Retinal pigment epithelial cell (primary cell): Measurements from ENCODE around the gene KLK7.

ENCODE experiments used
- DNase-seq: peaks from one replicate; pipeline ENCODE4 v3.0.0-alpha.2; 2010; ENCODE audit warnings: low read depth
- H3K4me3 ChIP-seq: 2 replicates; pipeline ENCODE4 v1.5.1; 2011; ENCODE audit warnings: mild to moderate bottlenecking, low read length, control low read depth, moderate library complexity
- CTCF ChIP-seq: conservative IDR thresholded peaks from 2 replicates; pipeline ENCODE4 v1.5.1; 2011; ENCODE audit warnings: low read depth, low read length, control low read depth, inconsistent platforms

The KLK7 gene

GRCh38 chr19:50957587-50957986 lies 26.1 kb downstream of the KLK7 start:
- no peak overlapping the region for H3K4me3 ChIP-seq
- no peak for DNase-seq
- no peak for TF ChIP-seq CTCF

- DNase-seq = no peak
- TF ChIP-seq CTCF = no peak
- no peak within 1 kb of the TSS for H3K4me3 ChIP-seq
These were observed 30.8 kb downstream of the KLK7 start, which contains the start of gene KLK5 for GRCh38 chr19:50952910-50953309. TSS of gene KLK5 (minus strand) at chr19:50953038. CDS start at chr19:50952657, 381 bp downstream.

GRCh38 chr19:50949861-50950260 lies 33.9 kb downstream of the KLK7 start:
- no peak overlapping the region for H3K4me3 ChIP-seq
- no peak for DNase-seq
- no peak for TF ChIP-seq CTCF

GRCh38 chr19:50947123-50947522 lies 36.6 kb downstream of the KLK7 start:
- TF ChIP-seq CTCF = no peak
- no peak for DNase-seq
- no peak overlapping the region for H3K4me3 ChIP-seq

- H3K4me3 ChIP-seq = no peak overlapping the region
- DNase-seq = no peak
- TF ChIP-seq CTCF = no peak
These were observed 38.9 kb downstream of the KLK7 start for GRCh38 chr19:50944795-50945194.

GRCh38 chr19:50943074-50943828 lies 40.5 kb downstream of the KLK7 start:
- TF ChIP-seq CTCF = no peak
- DNase-seq = no peak
- H3K4me3 ChIP-seq = no peak overlapping the region

- no peak for DNase-seq
- H3K4me3 ChIP-seq = no peak overlapping the region
- no peak for TF ChIP-seq CTCF
These were observed 44.1 kb downstream of the KLK7 start for GRCh38 chr19:50939596-50939995.
